Stimulated activated CD8-positive, alpha-beta memory T cell treated with anti-CD3 and anti-CD28 coated beads, Interleukin-7, amount 100 ng/mL, for 24 hours (primary cell): Measurements from ENCODE around the gene LPIN3.
A peak's percentile ranks its signal among the peaks of the same experiment; 100 is the strongest.
"Not testable (repeated sequence)": the region's sequence is repeated elsewhere in the genome, so short reads cannot be mapped to it uniquely, and the experiment has no call there.

Experiments
- DNase-seq: peaks from one replicate; pipeline ENCODE4 v3.0.0-alpha.2; 2020; ENCODE audit warnings: low read depth

LPIN3 gene

GRCh38 chr20:41340327-41341055, at the start of gene LPIN3:
LPIN3 (plus strand) TSS chr20:41340821; CDS start chr20:41345804, 4,983 bp downstream.
- DNase-seq: no peak

- DNase-seq: no peak
These were observed 47.2 kb upstream of the LPIN3 start for GRCh38 chr20:41293269-41294037.

- no peak for DNase-seq
These were observed 40.7 kb upstream of the LPIN3 start for GRCh38 chr20:41299899-41300298.

- no peak for DNase-seq
These were observed 40.2 kb upstream of the LPIN3 start for GRCh38 chr20:41300383-41300782.

- DNase-seq: no peak
These were observed 39.7 kb upstream of the LPIN3 start for GRCh38 chr20:41300886-41301285.

- DNase-seq: no peak
These were observed 36.6 kb upstream of the LPIN3 start for GRCh38 chr20:41304002-41304401.

GRCh38 chr20:41304424-41305079, 36.1 kb upstream of the LPIN3 start:
- no peak for DNase-seq

- no peak for DNase-seq
These were observed 34.4 kb upstream of the LPIN3 start for GRCh38 chr20:41306061-41306727.

- no peak for DNase-seq
These were observed 33.6 kb upstream of the LPIN3 start for GRCh38 chr20:41307021-41307420.

GRCh38 chr20:41308290-41308711, 32.3 kb upstream of the LPIN3 start:
- no peak for DNase-seq

- DNase-seq: no peak
These were observed 31.8 kb upstream of the LPIN3 start for GRCh38 chr20:41308726-41309413.

GRCh38 chr20:41309817-41310216, 30.8 kb upstream of the LPIN3 start:
- DNase-seq: no peak

GRCh38 chr20:41312009-41312408, 28.6 kb upstream of the LPIN3 start:
- not testable (repeated sequence) for DNase-seq

GRCh38 chr20:41314386-41314785, 26.2 kb upstream of the LPIN3 start:
- no peak for DNase-seq

GRCh38 chr20:41316051-41316450, 24.6 kb upstream of the LPIN3 start:
- no peak for DNase-seq

GRCh38 chr20:41316602-41317545, 23.7 kb upstream of the LPIN3 start:
- DNase-seq: peak; percentile 64

GRCh38 chr20:41317546-41318270, 22.9 kb upstream of the LPIN3 start, which contains the start of gene ZHX3:
ZHX3 (minus strand) TSS chr20:41317731; CDS start chr20:41204916, 112,815 bp downstream.
- peak; percentile 89 for DNase-seq

- DNase-seq: no peak
These were observed 22.4 kb upstream of the LPIN3 start for GRCh38 chr20:41318271-41318649.

GRCh38 chr20:41320441-41320840, 20.2 kb upstream of the LPIN3 start:
- DNase-seq: no peak

GRCh38 chr20:41320976-41321375, 19.6 kb upstream of the LPIN3 start:
- DNase-seq: no peak
